Right ventricle myocardium superior (tissue), 1 donor: ENCODE results near the gene TXNRD1. TPM values are rescaled to one million over a fixed set of nuclear protein-coding genes. Genes with fewer than 3 reads are reported as not detected.
"Not testable (repeated sequence)": the region's sequence is repeated elsewhere in the genome, so short reads cannot be mapped to it uniquely, and the experiment has no call there.

ENCODE experiments used
- ATAC-seq: fragments of 200-7000 bp; cut with Tn5 transposase; one replicate; pipeline ENCODE4 v1.9.1; 2020; ENCODE audit warnings: mild to moderate bottlenecking; ENCODE audit not compliant: poor library complexity
- DNase-seq: peaks from one replicate; pipeline ENCODE4 v3.0.0-alpha.2; 2020
- intact Hi-C: fragments of 100-400 bp; cut with DNase I; formaldehyde crosslinking; loops from one replicate; pipeline ENCODE4 v1.11.2; 2022
- total RNA-seq: library from RNA; stranded (reverse); fragmentation: NEBNext Ultra II Directional; extraction: Animal tissue kit (Norgen Biotek cat#: 25700); gene quantifications from one replicate; pipeline ENCODE4 v1.2.1, GENCODE V29; 2021
- donor health status: DM: no; HTN: yes; CAD: no; lungs with severe emphysema.

The TXNRD1 gene
- total RNA-seq, 1 donor from 2014 or later: 98.9 TPM

- ATAC-seq (no peak), DNase-seq (no peak)
- intact Hi-C loops: no loop called here
Measured at GRCh38 chr12:104291867-104292524, 76.4 kb downstream of the TXNRD1 start.

GRCh38 chr12:104292872-104293794, 77.6 kb downstream of the TXNRD1 start:
- DNase-seq (no peak), ATAC-seq (no peak)
- intact Hi-C loops: no loop called here

DNA sequence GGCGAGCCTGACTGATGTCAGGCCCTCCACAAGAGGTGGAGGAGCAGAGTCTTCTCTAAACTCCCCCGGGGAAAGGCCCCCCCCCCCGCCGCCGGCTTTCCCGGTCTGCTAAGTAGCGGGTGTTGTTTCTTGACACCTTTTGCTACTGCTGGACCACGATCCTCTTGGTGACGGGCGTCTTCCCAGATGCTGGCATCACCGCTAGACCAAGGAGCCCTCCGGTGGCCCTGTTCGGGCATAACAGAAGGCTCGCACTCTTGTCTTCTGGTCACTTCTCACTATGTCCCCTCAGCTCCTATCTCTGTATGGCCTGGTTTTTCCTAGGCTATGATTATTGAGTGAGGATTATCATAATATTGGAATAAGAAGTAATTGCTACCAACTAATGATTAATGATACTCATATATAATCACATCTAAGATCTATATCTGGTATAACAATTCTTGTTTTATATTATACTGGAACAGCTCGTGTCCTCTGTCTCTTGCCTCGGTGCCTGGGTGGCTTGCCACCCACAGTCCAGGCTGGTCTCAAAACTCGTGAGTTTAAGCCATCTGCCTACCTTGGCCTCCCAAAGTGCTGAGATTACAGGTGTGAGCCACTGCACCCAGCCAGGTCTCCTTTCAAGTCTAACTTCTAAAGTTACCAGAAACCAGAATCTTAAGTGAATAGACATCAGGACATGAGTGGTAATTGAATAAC, 78.7 kb downstream of the TXNRD1 start:
- DNase-seq: peak; percentile 63
- ATAC-seq, intact Hi-C loops: not testable (repeated sequence)

- no peak for DNase-seq
- intact Hi-C loops: no loop called here
- ATAC-seq: peak; percentile 14
Measured at GRCh38 chr12:104294927-104295668, 79.5 kb downstream of the TXNRD1 start.

- intact Hi-C loops: no loop called here
- ATAC-seq (no peak), DNase-seq (no peak)
Measured at GRCh38 chr12:104295954-104296353, 80.4 kb downstream of the TXNRD1 start.

DNA sequence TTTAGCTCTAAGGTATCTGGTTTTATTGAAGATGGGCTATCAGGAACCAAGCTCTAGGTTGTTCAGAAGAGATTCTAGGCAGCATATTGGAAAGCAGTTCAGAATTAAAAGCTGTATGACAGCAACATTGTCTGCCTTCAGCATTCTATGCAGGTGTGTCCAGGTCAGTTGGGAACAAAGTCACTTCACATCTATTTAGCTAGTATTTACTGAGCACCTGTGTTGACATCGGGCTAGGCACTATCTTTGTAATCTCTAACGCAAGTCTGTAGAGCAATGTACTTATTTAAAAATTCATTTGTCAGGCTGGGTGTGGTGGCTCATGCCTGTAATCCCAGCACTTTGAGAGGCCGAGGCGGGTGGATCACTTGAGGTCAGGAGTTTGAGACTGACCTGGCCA, 81.1 kb downstream of the TXNRD1 start:
- DNase-seq (no peak), ATAC-seq (no peak)
- intact Hi-C loops: no loop called here

DNA sequence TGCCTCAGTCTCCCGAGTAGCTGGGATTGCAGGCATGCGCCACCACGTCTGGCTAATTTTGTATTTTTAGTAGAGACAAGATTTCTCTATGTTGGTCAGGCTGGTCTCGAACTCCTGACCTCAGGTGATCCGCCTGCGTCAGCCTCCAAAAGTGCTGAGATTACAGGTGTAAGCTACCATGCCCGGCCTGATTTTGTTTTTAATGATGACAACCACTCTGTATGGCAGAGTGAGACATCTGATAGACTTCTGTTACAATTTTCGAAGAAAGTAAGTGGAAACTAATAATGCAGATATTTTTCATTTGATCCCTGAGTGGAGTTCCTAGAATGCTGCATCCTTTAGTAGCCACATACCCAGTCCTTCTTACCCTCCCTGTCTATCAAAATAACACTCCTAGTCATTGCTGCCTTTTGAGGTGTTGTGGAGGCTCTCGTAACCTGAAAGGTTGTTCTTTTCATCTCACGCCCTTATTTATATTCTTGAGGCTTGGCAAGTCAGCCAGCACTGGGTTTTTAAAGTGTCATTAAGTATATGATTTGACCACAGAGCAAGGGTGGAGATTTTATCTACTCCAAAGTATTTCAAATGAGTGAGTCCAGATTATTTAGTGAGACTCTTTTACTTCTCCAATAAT, 82.0 kb downstream of the TXNRD1 start:
- intact Hi-C loops: no loop called here
- no peak for DNase-seq

GRCh38 chr12:104299842-104300481, 84.4 kb downstream of the TXNRD1 start:
- no peak for ATAC-seq
- intact Hi-C loops: no loop called here

More for the DNA sequence above, 82.0 kb downstream of the TXNRD1 start:
- no peak for ATAC-seq

DNA sequence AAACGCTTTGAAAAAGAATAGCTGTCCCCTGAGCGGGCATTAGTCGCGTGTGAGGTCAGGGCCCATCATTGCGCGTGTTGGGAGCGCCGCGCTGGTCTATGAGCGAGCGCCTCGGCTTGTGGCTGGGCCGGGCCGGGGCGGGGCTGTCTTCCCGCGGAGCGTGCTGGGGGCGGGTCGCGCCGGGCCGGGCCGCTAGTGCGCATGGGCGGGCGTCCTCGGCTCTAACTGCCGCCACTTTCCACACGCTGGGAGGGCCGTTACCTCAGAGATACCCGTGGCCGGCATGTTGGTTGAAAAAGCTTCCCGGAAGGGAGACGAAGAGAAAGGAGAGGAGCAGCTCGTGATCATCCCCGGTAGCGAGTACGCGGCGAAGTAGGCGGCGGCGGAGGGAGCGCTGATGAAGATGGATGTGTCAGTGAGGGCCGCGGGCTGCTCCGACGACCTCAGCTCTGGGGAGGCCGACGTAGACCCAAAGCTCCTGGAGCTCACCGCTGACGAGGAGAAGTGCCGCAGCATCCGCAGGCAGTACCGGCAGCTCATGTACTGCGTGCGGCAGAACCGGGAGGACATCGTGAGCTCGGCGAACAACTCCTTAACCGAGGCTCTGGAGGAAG, 88.1 kb downstream of the TXNRD1 start, which contains the start of gene EID3:
EID3 (plus strand) TSS at position 202 of the 614 bp plus-strand sequence; CDS start at position 398, 196 bp downstream.
- DNase-seq (peak; percentile 95), ATAC-seq (peak; percentile 99)
- intact Hi-C loops: no loop called here

More at GRCh38 chr12:104299842-104300481, 84.4 kb downstream of the TXNRD1 start:
- no peak for DNase-seq

DNA sequence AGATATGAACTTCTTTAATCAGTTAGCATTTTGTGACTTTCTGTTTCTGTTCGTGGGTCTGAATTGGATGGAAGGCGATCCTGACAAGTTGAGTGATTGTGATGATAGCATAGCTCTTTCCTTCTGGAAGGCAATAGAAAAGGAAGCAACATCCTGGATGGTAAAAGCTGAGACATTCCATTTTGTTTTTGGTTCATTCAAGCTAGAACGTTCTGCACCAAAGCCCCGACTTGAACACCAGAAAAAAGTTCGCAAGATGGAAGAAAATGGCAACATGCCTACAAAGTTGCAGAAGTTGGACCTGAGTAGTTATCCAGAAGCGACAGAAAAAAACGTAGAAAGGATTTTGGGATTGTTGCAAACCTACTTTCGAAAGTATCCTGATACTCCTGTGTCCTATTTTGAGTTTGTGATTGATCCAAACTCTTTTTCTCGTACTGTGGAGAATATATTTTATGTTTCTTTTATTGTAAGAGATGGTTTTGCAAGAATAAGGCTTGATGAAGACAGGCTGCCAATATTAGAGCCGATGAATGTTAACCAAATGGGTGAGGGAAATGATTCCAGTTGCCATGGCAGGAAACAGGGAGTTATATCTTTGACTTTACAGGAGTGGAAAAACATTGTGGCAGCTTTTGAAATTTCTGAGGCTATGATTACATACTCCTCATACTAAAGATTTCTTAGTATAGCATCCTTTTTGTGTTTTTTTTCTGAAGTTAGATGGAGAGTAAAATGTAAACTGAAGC, 88.9 kb downstream of the TXNRD1 start:
- ATAC-seq: no peak
- intact Hi-C loops: no loop called here
- no peak for DNase-seq

DNA sequence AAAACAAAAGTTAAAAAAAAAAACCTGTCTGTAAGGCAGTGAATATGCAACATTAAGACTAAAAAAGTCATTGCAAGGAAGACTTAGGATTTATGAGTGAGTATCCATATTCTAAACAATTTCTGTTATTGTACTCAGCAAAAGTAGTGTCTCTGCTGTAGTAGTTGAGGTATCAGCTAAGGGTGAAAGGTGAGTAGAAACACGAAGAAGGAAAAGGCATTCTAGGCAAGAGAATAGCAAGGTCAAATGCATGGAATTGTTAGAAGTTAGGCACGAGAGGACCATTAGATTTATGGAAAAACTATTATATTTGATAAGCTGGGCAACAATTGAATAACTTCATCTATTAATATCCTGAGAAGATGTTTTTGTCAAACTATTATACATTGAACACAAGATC, 89.8 kb downstream of the TXNRD1 start:
- no peak for ATAC-seq
- no peak for DNase-seq
- intact Hi-C loops: no loop called here

GRCh38 chr12:104306376-104306775, 90.8 kb downstream of the TXNRD1 start:
- ATAC-seq (no peak), DNase-seq (no peak)
- intact Hi-C loops: no loop called here

- DNase-seq (no peak), ATAC-seq (no peak)
- intact Hi-C loops: no loop called here
Measured at GRCh38 chr12:104306943-104307654, 91.5 kb downstream of the TXNRD1 start.

GRCh38 chr12:104307655-104308000, 92.0 kb downstream of the TXNRD1 start:
- ATAC-seq: no peak
- DNase-seq: no peak
- intact Hi-C loops: no loop called here

DNA sequence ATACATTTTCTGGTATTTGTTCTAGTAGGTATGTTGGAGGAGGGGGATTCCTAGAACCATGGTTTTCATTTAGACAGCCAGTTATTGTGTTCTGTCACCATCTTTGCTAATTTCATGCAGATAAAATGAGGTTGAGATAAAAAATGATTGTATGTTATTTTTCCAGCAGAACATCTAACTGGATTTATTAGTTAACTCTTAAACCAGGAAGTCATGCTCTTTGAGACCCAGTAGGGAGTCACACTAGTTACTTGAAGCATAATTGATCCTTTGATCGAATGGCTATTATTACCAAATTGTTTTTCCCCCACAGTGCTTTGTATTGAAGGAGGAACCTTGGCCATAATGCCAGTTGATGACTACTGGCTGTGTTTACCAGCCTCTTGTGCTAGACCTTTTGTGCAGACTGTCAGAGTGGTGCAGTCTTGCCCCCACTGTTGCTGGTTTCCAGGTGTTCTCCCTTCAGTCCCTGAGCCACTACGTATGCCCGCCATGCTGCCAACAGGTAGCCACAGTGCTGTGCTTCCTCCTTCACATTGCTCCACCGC, 93.9 kb downstream of the TXNRD1 start:
- intact Hi-C loops: no loop called here
- ATAC-seq: no peak
- no peak for DNase-seq
